Coronary artery (tissue), 2 donors: Measurements from ENCODE around the gene TAS2R1.

Experiments used
- DNase-seq: peaks from one replicate; pipeline ENCODE4 v3.0.0-alpha.2; 2017; ENCODE audit warnings: low spot score
- H3K27ac ChIP-seq, 2 donors: fragments of 200-600 bp; sonication (generic); one replicate each; pipeline ENCODE4 v1.5.1; 2016 to 2019
- H3K4me3 ChIP-seq: fragments of 200-600 bp; sonication (generic); 2 replicates; pipeline ENCODE4 v1.5.1; 2016; ENCODE audit warnings: mild to moderate bottlenecking, moderate library complexity
- CTCF ChIP-seq: fragments of 200-600 bp; sonication (generic); IDR thresholded peaks from one replicate; pipeline ENCODE4 v1.5.1; 2019; ENCODE audit warnings: antibody characterized with exemption

The TAS2R1 gene

GRCh38 chr5:9642621-9643020 is 12.5 kb upstream of the TAS2R1 start:
- Histone ChIP-seq H3K27ac (no peak overlapping the region), H3K4me3 (no peak overlapping the region)
- no peak for TF ChIP-seq CTCF
- DNase-seq = no peak

GRCh38 chr5:9641806-9642355 is 11.7 kb upstream of the TAS2R1 start:
- DNase-seq = no peak
- no peak for TF ChIP-seq CTCF
- H3K4me3 ChIP-seq = no peak overlapping the region
- H3K27ac ChIP-seq = no peak overlapping the region

- TF ChIP-seq CTCF = no peak
- Histone ChIP-seq H3K4me3 (no peak overlapping the region), H3K27ac (no peak overlapping the region)
- no peak for DNase-seq
Measured at GRCh38 chr5:9632495-9632894, 2.3 kb upstream of the TAS2R1 start.

- TF ChIP-seq CTCF = no peak
- no peak overlapping the region for H3K4me3 ChIP-seq
- no peak overlapping the region for H3K27ac ChIP-seq
- no peak for DNase-seq
Measured at GRCh38 chr5:9627541-9627940, 2.6 kb downstream of the TAS2R1 start.

GRCh38 chr5:9626955-9627354 is 3.2 kb downstream of the TAS2R1 start:
- Histone ChIP-seq H3K27ac (no peak overlapping the region), H3K4me3 (no peak overlapping the region)
- no peak for TF ChIP-seq CTCF
- DNase-seq = no peak

- no peak overlapping the region for H3K27ac ChIP-seq
- no peak overlapping the region for H3K4me3 ChIP-seq
Measured at GRCh38 chr5:9625731-9626130, 4.4 kb downstream of the TAS2R1 start.

More at GRCh38 chr5:9625731-9626130, 4.4 kb downstream of the TAS2R1 start:
- no peak for DNase-seq
- TF ChIP-seq CTCF = no peak
